Epithelial cell of esophagus (primary cell): Measurements from ENCODE around the gene COL2A1.

Source experiments
- DNase-seq: peaks from one replicate; pipeline ENCODE4 v3.0.0; 2010; ENCODE audit warnings: low read depth
- H3K4me3 ChIP-seq: 2 replicates; pipeline ENCODE4 v1.5.1; 2011; ENCODE audit warnings: mild to moderate bottlenecking, low read length, control low read depth
- TF ChIP-seq, protein P1 (sequence below): IDR thresholded peaks from 2 replicates; pipeline ENCODE4 v1.5.1; 2011; ENCODE audit warnings: low read depth, mild to moderate bottlenecking, low read length, control low read depth, inconsistent platforms; ENCODE audit not compliant: insufficient read depth; ENCODE audit errors: missing control alignments

COL2A1 gene

DNA sequence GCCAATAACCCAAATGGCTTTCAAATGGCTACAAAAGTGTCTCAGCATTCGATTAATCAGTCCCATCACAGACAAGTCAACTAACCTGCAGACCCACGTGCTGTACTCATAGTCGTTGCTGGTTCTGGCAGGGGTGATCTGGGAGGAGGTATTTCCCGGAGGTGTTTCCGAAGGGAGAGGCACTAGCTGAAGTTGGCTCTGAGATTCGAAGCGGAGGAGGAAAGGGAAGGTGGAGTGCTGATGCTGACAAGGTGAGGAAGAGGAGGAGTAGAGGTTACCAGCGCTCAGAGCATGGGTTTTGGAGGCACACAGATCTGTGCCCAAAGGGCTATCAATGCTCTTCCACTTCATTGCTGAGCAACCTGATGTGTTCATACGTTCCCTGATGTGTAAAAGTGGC is 20.5 kb upstream of the COL2A1 start:
- H3K4me3 ChIP-seq: no peak overlapping the region
- TF ChIP-seq, protein P1, sequence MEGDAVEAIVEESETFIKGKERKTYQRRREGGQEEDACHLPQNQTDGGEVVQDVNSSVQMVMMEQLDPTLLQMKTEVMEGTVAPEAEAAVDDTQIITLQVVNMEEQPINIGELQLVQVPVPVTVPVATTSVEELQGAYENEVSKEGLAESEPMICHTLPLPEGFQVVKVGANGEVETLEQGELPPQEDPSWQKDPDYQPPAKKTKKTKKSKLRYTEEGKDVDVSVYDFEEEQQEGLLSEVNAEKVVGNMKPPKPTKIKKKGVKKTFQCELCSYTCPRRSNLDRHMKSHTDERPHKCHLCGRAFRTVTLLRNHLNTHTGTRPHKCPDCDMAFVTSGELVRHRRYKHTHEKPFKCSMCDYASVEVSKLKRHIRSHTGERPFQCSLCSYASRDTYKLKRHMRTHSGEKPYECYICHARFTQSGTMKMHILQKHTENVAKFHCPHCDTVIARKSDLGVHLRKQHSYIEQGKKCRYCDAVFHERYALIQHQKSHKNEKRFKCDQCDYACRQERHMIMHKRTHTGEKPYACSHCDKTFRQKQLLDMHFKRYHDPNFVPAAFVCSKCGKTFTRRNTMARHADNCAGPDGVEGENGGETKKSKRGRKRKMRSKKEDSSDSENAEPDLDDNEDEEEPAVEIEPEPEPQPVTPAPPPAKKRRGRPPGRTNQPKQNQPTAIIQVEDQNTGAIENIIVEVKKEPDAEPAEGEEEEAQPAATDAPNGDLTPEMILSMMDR: no peak
- DNase-seq: no peak

DNA sequence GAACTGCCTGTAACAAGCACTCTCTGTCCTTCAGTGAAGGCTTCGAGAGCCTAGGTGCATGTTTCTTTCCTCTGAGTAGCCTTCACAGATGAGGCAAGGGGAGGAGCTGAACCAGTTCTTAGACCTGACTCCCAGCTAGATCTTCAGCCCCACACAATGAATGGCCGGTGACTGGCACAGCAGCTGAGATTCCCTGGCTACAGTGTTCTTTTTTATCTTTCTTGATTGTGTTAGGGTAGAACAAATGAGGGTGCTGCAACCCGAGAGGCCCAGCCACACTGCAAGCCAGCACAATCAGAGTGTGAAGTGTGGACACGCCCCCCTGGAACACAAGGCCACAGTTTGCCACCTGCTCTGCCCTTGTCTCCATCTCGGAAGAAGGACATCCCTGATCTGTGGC is 19.1 kb upstream of the COL2A1 start:
- no peak overlapping the region for H3K4me3 ChIP-seq
- TF ChIP-seq, protein P1: no peak
- DNase-seq: no peak

DNA sequence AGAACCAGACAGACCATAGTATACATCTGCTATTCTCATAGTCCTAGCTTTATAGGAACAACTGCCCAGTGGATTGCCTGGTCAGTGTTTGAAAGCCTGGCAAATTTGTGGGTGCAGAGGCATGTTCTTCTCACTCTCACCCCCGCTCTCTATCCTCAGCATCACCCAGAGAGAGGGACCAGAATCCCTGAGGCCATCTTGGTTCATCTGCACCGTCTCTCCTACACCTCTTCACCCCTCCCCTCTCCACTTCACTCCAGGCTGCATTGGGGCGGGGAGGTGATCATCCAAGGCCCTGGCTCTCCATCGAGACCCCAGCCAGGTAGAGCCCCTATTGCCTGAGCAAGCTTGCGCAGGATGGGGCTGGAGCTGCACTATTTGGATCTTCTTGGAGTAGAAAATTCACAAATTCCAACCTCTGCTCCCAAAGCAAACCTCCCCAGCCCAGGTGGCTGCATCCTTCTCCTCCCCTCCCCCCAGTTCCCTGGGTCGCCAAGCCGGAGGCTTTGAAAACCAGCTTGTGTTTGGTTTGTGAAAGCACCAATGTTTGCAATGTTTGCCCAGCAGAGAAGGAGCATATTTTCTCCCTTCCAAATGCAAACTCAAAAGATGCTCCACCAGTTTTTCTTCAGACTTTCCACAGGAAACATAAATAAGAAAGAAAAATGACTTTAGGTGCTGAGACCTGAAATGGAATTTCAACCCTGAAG is 18.6 kb upstream of the COL2A1 start:
- no peak for DNase-seq
- TF ChIP-seq, protein P1: no peak
- no peak overlapping the region for H3K4me3 ChIP-seq

DNA sequence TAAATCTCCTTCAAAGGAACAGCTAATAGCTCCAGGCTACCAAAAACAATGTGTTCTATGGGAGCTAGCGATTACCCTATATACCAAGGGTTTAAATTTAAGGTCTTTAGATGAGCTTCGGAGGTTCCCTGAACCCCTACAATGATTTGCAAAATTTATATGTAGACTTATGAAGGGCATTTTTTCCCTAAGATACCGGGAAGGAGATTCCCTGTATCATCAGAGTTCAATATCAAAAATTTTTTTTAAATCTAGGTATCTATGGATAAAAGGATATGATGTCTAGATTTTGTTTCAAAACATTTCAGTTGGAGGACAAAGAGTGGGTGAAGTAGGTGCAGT is 17.9 kb upstream of the COL2A1 start:
- no peak overlapping the region for H3K4me3 ChIP-seq
- TF ChIP-seq, protein P1: no peak
- no peak for DNase-seq

DNA sequence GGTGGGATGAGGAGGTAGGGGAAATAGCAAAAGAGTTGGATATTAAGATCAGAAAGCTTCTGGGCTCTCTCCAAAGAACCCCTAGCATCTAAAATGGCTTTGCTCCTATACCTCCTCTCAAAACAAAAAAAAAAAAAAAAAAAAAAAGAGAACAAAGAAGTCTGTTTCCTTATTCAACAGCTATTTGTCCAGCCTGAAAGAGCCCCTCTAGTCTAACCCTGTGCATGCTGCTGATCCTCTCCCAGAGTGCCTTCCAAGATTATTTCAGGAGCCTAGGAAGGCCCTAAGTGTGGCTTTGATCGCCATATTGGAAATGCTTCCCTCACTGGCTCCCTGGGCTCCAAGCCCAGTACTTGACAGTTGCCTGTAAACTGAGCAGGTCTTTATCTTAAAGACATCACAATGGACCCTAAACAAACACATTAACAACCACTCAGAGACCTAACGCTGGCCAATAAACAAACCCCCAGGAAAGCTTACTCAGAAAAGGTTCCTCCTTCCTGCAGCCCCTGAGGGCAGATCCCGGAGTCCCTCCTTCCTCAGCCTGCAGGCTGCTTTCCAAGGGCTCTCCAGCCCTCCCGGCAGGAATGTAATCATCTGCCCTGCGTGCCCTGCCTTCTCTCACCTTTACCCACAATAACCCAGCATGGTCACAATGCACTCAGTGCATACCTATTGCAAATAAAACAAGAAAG is 17.4 kb upstream of the COL2A1 start:
- TF ChIP-seq, protein P1: no peak
- H3K4me3 ChIP-seq: no peak overlapping the region
- DNase-seq: peak; percentile 26

DNA sequence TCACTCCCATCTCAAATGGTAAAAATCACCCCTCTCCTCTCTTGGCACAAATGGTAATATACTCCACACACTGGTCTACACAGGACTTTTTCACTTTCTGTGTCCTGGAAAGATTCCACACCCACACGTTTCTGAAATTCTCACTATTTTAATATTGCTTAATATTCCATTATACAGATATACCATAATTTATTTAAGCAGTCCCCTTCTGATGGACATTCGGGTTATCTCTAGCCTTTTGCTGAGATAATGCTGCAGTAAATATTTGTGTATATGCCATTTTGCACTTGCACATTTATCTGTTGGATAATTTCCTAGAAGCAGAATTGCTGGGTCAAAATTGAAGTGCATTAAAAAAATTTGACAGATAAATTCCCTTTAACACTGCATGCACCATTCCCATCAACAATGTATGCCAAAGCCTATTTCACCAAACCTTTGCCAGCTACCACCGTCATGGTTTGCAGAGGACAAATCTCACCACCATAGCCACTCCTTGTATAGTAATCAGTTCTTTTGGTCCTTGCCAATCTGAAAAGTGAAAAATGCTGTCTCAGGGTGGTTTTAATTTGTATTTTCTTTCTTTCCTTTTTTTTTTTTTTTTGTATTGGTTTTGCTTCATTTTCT is 15.5 kb upstream of the COL2A1 start:
- TF ChIP-seq, protein P1: no peak
- no peak overlapping the region for H3K4me3 ChIP-seq
- no peak for DNase-seq

DNA sequence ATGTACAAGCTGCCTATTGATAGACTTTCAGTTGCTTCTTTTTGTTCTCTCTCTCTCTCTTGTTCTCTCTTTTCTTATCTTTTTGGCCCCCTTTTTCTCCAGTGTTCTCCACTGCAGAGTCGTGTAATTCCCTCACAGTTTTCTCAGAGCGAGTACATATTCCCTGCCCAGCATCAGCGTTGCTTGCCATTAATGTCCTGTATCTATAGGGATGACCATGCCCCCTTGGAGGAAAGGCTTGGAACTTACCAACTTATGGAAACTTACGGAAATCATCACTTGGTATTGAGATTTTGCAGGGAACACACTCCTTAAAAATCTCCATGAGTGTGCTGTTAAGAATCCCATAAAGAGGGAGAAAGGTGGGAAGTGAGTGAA is 14.3 kb upstream of the COL2A1 start:
- TF ChIP-seq, protein P1: no peak
- H3K4me3 ChIP-seq: no peak overlapping the region
- DNase-seq: no peak
